HG02623 (cell line): ENCODE results near the gene OTUB2.

Experiments used
- ATAC-seq: cut with Tn5 transposase; IDR thresholded peaks from one replicate; pipeline ENCODE4 v1.9.1; 2021; ENCODE audit warnings: moderate library complexity; ENCODE audit not compliant: unreplicated experiment

The OTUB2 gene

GRCh38 chr14:94020267-94020666, 5.9 kb upstream of the OTUB2 start:
- ATAC-seq = no peak

DNA sequence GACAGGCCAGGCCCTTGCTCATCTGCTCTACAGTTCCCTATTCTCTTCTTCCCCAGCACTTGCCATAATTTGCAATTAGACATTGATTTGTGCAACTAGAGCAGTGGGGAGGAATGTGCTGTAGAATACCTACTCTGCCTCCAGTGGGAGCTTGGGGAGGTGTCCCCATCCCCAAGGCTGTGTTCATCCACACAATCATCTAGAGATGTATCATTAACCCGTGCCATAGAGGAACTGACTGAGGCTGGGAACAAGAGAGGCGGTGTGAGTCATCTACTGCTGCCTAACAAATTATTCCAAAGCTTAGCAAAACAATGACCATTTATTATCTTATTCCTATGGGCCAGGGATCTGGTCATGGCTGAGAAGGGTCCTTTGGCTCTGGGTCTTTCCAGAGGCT, 5.1 kb upstream of the OTUB2 start:
- no peak for ATAC-seq

GRCh38 chr14:94021416-94022157, 4.6 kb upstream of the OTUB2 start:
- no peak for ATAC-seq

GRCh38 chr14:94022532-94023411, 3.4 kb upstream of the OTUB2 start:
- no peak for ATAC-seq

GRCh38 chr14:94024549-94024948, 1.6 kb upstream of the OTUB2 start:
- ATAC-seq = no peak

DNA sequence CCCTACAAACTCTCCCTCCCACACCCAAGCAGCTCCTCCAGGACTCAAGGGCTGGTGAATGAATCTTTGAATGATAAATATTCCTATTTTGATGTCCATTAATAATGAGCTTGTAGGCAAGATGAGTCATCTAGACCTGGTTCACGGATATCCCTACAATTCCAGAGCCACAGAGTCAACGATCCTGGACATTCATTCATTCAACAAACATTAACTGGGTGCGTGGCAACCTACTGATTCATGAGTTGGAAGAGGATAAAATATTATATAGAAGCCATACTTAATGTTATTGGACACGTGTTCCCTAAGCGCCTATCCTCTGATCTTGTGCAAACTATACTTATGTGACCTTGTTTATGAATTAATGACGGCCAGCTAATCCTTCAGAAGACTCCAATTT, 420 bp upstream of the OTUB2 start:
- no peak for ATAC-seq

- ATAC-seq = no peak
Observed at GRCh38 chr14:94026889-94027469, 839 bp downstream of the OTUB2 start.

- no peak for ATAC-seq
Observed at GRCh38 chr14:94027566-94028449, 1.7 kb downstream of the OTUB2 start.

DNA sequence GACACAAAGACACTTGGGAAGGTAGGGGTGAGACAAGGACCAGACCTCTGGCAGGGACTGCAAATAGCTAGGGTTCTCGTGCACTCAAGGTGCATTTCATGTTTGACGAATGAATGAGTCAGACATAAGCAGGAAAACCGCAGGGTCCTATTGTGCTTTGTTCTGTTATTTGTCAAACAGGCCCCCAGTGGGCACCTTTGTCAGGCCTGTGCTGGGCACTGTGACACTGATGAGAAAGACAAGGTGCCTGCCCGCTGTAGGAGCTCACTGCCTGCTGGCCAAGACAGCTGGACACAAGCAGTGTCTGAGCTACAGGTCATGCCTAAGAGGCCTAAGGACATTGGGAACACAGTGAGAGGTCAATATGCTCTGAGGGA, 2.3 kb downstream of the OTUB2 start:
- no peak for ATAC-seq

DNA sequence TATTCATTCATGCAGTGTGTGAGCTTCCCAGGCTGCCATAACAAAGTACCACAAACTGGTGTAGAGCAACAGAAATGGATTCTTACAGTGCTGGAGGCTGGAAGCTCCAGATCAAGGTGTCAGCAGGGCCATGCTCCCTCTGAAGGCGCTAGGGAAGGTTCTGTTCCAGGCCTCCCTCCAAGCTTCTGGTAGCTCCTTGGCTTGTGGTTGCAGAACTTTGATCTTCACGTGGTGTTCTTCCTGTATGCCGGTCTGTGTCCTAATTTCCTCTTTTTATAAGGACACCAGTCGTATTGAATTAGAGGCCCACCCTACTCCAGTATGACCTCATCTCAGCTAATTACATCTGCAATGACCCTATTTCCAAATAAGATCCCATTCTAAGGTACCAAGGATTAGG, 3.1 kb downstream of the OTUB2 start:
- no peak for ATAC-seq

DNA sequence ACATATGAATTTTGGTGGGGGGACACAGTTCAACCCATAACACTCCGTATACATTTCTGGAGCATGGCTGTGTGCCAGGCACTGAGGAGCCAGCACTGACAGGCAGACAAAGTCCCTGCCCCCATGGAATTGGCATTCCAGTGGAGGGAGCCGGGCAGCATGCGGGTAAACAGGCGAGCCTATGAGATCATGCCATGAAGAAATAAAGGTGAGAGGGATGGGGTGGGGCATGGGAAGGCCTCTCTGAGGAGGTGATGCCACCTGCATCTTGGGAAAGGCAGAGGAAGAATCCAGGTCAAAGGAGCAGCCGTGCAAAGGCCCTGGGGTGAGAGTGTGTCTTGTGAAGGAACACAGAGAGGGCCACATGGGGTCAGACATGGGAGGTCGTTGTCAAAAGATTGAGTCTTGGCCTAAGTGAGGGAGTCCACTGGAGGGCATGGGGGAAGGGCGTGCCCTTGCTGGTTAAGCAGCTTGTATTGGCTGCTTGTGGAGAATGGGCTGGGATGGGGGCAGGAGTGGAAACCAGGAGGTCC, 3.6 kb downstream of the OTUB2 start:
- no peak for ATAC-seq

DNA sequence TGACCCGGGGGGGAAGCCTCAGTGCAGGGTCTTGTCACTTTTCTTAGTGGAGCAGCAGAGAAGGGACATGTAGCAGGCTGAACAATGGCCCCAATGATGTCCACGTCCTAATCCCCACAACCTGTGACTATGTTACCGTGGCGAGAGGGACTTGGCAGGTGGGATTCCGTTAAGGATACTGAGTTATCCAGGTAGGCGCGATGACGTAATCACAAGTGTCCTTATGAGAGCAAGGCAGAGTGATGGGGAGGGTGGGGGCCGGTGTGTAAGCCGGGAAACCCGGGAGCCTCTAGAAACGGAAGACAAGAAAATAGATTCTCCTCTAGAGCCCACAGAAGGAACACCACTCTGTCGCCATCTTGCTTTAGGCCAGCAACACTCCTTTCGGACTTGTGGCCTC, 4.4 kb downstream of the OTUB2 start:
- ATAC-seq = no peak

- no peak for ATAC-seq
Observed at GRCh38 chr14:94031161-94031882, 5.2 kb downstream of the OTUB2 start.

DNA sequence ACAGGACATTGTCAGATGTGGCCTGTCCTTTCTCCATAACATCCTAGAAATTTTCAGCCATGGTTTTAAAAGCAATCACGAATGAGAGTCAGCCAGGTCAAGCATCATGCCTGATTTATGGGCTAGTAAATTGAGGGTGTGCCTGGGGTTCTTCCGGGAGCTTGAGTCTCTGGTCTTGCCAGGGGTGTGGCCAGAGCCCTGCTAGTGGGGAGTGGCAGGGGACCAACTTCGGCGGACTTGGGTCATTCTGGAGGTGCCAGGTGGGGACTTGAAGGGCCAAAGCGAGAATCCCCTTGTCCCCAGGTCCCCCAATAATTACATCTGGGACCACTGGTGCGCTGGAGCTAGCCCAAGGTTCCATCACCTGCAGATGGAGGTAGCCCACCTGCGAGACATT, 5.7 kb downstream of the OTUB2 start:
- no peak for ATAC-seq

DNA sequence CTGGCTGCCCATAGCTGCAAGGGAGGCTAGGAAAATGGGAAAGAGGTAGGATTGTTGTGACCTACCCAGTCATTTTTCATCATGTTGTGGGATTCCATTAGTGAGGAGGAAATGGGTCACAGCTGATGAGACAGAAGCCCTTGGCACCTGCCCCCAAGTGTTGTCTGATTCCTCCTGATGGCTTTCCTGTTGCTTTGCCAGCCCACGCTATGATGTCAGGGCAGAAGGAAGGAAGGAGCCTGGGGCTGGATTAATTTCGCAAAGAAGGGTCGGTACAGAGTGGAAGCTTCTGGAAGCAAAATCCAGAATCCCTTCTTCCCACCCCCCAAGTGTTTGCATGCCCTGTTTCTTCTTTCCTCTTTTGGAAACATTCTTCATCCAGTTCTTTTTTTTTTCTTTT, 8.7 kb downstream of the OTUB2 start:
- ATAC-seq = no peak

- ATAC-seq = peak; percentile 84
Observed at GRCh38 chr14:94036313-94037167, 10.4 kb downstream of the OTUB2 start.

DNA sequence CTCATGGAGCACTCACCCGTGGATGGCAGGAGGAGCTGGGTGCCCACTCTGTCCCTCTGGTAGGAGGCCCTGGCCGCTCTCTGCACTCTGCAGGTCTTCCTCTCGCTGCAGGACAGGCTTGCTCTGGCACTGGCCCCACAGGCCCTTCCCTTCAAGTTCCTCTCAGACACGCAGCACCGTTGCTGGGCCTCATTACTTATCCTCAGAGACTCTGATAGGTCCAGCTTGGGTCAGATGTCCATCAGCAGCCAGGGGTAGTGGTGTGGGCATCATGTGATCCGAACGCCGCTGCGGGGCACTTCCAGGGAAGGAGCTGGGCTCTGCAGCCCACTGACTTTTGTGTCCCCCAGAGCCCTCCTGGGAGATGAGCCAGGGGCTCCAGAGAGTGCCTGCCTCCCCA, 11.8 kb downstream of the OTUB2 start:
- ATAC-seq = no peak

DNA sequence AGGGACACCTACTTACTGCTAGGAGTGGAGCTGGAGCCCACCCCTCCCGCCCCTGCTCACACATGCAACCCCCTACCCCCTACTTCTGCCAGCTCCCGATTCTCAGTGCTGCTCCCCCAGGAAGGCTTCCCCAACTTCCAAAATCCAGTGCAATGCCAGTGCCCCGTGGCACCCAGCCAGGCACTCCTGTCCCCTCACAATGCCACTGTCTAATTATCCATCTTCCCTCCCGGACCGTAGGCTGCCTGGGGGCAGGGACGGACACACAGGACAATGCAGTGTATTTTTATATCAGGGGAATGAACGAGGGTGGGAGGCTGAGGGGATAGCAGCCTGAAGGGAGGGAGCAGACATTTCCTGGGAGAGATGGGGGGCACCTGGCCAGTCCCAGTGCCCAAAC, 12.4 kb downstream of the OTUB2 start:
- ATAC-seq = no peak

DNA sequence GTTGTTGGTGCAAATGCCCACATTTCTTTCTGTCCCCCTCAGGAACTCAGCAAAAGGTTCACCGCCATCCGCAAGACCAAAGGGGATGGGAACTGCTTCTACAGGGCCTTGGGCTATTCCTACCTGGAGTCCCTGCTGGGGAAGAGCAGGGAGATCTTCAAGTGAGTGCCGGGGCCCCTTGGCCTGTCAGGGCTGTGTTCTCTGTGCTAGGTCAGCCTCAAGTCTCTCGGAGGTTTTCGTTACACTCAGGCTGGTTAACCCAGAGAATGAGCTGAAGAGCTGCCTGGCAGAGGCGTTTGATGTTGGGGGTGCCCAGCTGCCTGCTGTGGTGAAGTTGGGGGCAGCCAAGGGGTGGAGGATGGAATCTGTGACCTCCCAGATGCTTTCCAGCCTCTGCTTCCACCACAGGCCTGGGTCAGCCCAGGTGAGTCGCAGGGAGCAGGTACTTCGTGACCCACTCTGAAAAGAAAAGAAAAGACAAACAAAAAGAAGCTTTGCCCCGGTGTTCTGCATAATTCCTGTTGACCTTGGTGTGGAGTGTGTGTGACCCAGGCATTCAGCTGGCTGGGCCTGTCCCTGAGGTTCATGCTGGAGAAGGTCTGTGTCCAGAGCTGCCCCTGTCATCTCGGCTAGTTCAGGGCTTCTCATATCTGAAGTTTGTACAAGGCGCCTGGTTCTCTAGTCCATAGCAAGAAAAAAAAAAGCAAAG, 12.9 kb downstream of the OTUB2 start:
- ATAC-seq = no peak
